H1 (cell line): ENCODE measurements around the gene P2RX2. TPM values are rescaled to one million over a fixed set of nuclear protein-coding genes. Genes with fewer than 3 reads are reported as not detected.

ENCODE experiments used
- CTCF ChIA-PET: fragments of 300-600 bp; sonication (Branson Sonifier 250); formaldehyde crosslinking; loops from one replicate; lab custom pipeline; 2021; ENCODE audit not compliant: partially characterized antibody; lab: Charles Lee
- POLR2A ChIA-PET: fragments of 300-600 bp; sonication (Branson Sonifier 250); formaldehyde crosslinking; loops from one replicate; lab custom pipeline; 2021; ENCODE audit warnings: inconsistent platforms; ENCODE audit not compliant: partially characterized antibody; lab: Charles Lee
- DNase-seq, 2 experiments: peaks; one replicate each; pipeline versions ENCODE4 v3.0.0 to v3.0.0-alpha.2; 2010 to 2022; ENCODE audit warnings: low spot score in 2 of 2, low read depth in 1 of 2, mixed read lengths in 1 of 2
- FAIRE-seq: peaks from 2 replicates; lab custom pipeline; 2011; peaks lifted over from hg19 to GRCh38; lab: Jason Lieb, UNC
- H2AFZ ChIP-seq: 2 replicates; pipeline ENCODE4 v1.8.1; 2012; ENCODE audit warnings: low read length, inconsistent platforms
- H2AK5ac ChIP-seq: 2 replicates; pipeline ENCODE4 v1.6.1; 2013; ENCODE audit warnings: low read depth, low read length
- H2BK120ac ChIP-seq: replicated peaks from 2 replicates; pipeline ENCODE3; 2013; ENCODE audit warnings: low read depth, low read length, inconsistent platforms
- H2BK12ac ChIP-seq: 2 replicates; pipeline ENCODE4 v1.6.1; 2013; ENCODE audit warnings: low read depth, low read length
- H2BK15ac ChIP-seq: 2 replicates; pipeline ENCODE4 v1.6.1; 2013; ENCODE audit warnings: low read length
- H2BK20ac ChIP-seq: 2 replicates; pipeline ENCODE4 v1.6.1; 2013; ENCODE audit warnings: low read length
- H2BK5ac ChIP-seq: 2 replicates; pipeline ENCODE4 v1.6.1; 2013; ENCODE audit warnings: low read depth, low read length
- H3K14ac ChIP-seq: 2 replicates; pipeline ENCODE4 v1.6.1; 2013; ENCODE audit warnings: inconsistent platforms; ENCODE audit not compliant: insufficient read length
- H3K18ac ChIP-seq: 2 replicates; pipeline ENCODE4 v1.6.1; 2013; ENCODE audit warnings: low read length; ENCODE audit errors: extremely low read depth
- H3K23ac ChIP-seq: 2 replicates; pipeline ENCODE4 v1.6.1; 2013; ENCODE audit warnings: inconsistent platforms; ENCODE audit not compliant: insufficient read length
- H3K23me2 ChIP-seq: 2 replicates; pipeline ENCODE4 v1.6.1; 2013; ENCODE audit warnings: low read depth, low read length
- H3K27ac ChIP-seq: 2 replicates; pipeline ENCODE4 v1.6.1; 2011; ENCODE audit warnings: low read depth, low read length, inconsistent platforms
- H3K27me3 ChIP-seq, 4 experiments: replicated peaks in 1 of 4; 1 replicate in 1 of 4; 2 replicates in 3 of 4; pipeline versions ENCODE4 v1.6.1 to v1.8.1; 2011 to 2013; ENCODE audit warnings: low read length in 3 of 4, mild to moderate bottlenecking in 3 of 4, inconsistent platforms in 2 of 4, mixed read lengths in 2 of 4, moderate library complexity in 1 of 4; ENCODE audit not compliant: control insufficient read depth in 3 of 4, insufficient read depth in 3 of 4; ENCODE audit errors: extremely low read depth in 1 of 4
- H3K36me3 ChIP-seq, 4 experiments: 2 replicates each; pipeline versions ENCODE4 v1.6.1 to v1.8.1; 2011 to 2013; ENCODE audit warnings: mild to moderate bottlenecking in 4 of 4, low read length in 3 of 4, moderate library complexity in 2 of 4, control low read depth in 1 of 4, inconsistent platforms in 1 of 4; ENCODE audit not compliant: insufficient read depth in 4 of 4, control insufficient read depth in 2 of 4
- H3K4ac ChIP-seq: replicated peaks from 2 replicates; pipeline ENCODE3; 2013; ENCODE audit warnings: low read length, low read depth, mixed read lengths, inconsistent platforms; ENCODE audit not compliant: insufficient read length
- H3K4me1 ChIP-seq, 4 experiments: replicated peaks in 1 of 4; 1 replicate in 1 of 4; 2 replicates in 3 of 4; pipeline versions ENCODE4 v1.6.1 to v1.8.1; 2011 to 2013; ENCODE audit warnings: low read length in 3 of 4, inconsistent platforms in 2 of 4, mixed read lengths in 1 of 4; ENCODE audit not compliant: insufficient read depth in 4 of 4, control insufficient read depth in 3 of 4
- H3K4me2 ChIP-seq, 2 experiments: 2 replicates each; pipeline versions ENCODE4 v1.6.1 to v1.8.1; 2011 to 2013; ENCODE audit warnings: low read depth in 2 of 2, low read length in 2 of 2, control low read depth in 1 of 2, inconsistent platforms in 1 of 2, mild to moderate bottlenecking in 1 of 2; ENCODE audit not compliant: insufficient read depth in 1 of 2
- H3K4me3 ChIP-seq, 4 experiments: fragments of 200-600, 300-600 bp in 1 of 4; sonication (generic), shearing (Covaris generic), sonication (Bioruptor Twin) in 1 of 4; 2 replicates each; pipeline versions ENCODE4 v1.5.1 to v1.8.1; 2011 to 2016; ENCODE audit warnings: low read length in 4 of 4, low read depth in 3 of 4, control low read depth in 2 of 4, inconsistent platforms in 2 of 4, mild to moderate bottlenecking in 2 of 4, mixed read lengths in 1 of 4, moderate library complexity in 1 of 4; ENCODE audit not compliant: insufficient read depth in 2 of 4; ENCODE audit errors: extremely low read depth in 1 of 4
- H3K56ac ChIP-seq: replicated peaks from 2 replicates; pipeline ENCODE3; 2013; ENCODE audit warnings: low read depth, mild to moderate bottlenecking, mixed read lengths, low read length, inconsistent platforms; ENCODE audit not compliant: insufficient read length
- H3K79me1 ChIP-seq: 2 replicates; pipeline ENCODE4 v1.6.1; 2013; ENCODE audit warnings: low read depth, low read length, control low read depth
- H3K79me2 ChIP-seq, 2 experiments: 2 replicates each; pipeline versions ENCODE4 v1.6.1 to v1.8.1; 2012 to 2013; ENCODE audit warnings: low read length in 2 of 2, mild to moderate bottlenecking in 2 of 2, inconsistent platforms in 1 of 2; ENCODE audit not compliant: insufficient read depth in 2 of 2, control insufficient read depth in 1 of 2
- H3K9ac ChIP-seq, 4 experiments: replicated peaks in 1 of 4; 1 replicate in 1 of 4; 2 replicates in 3 of 4; pipeline versions ENCODE4 v1.6.1 to v1.8.1; 2011 to 2013; ENCODE audit warnings: low read depth in 3 of 4, low read length in 3 of 4, control low read depth in 2 of 4, mild to moderate bottlenecking in 2 of 4, moderate library complexity in 2 of 4, inconsistent platforms in 1 of 4; ENCODE audit errors: extremely low read depth in 1 of 4
- H3K9me3 ChIP-seq, 2 experiments: 2 replicates each; pipeline versions ENCODE4 v1.6.1 to v1.8.1; 2012 to 2013; ENCODE audit warnings: mild to moderate bottlenecking in 2 of 2, moderate library complexity in 2 of 2, control low read depth in 1 of 2, inconsistent platforms in 1 of 2, low read depth in 1 of 2, low read length in 1 of 2, mixed read lengths in 1 of 2; ENCODE audit not compliant: insufficient read depth in 2 of 2
- H4K20me1 ChIP-seq, 2 experiments: replicated peaks in 1 of 2; 2 replicates each; pipeline versions ENCODE3 to v1.8.1; 2011 to 2013; ENCODE audit warnings: inconsistent platforms in 2 of 2, low read length in 2 of 2, mild to moderate bottlenecking in 1 of 2; ENCODE audit not compliant: insufficient read depth in 2 of 2, control insufficient read depth in 1 of 2
- H4K5ac ChIP-seq: 2 replicates; pipeline ENCODE4 v1.6.1; 2013; ENCODE audit warnings: low read length, low read depth, mixed read lengths, inconsistent platforms; ENCODE audit not compliant: insufficient read length
- H4K8ac ChIP-seq: 2 replicates; pipeline ENCODE4 v1.8.0; 2013; ENCODE audit warnings: mild to moderate bottlenecking, moderate library complexity, low read length, inconsistent platforms; ENCODE audit not compliant: insufficient read depth; ENCODE audit errors: extremely low read depth
- H4K91ac ChIP-seq: replicated peaks from 2 replicates; pipeline ENCODE3; 2013; ENCODE audit warnings: low read length, mixed read lengths, inconsistent platforms; ENCODE audit not compliant: insufficient read length
- ASH2L ChIP-seq: fragments of 200-600, 300-600 bp; sonication (generic); IDR thresholded peaks from one replicate; pipeline ENCODE4 v1.7.1; 2017; ENCODE audit warnings: low read length
- EP300 ChIP-seq, 2 experiments: IDR thresholded peaks; 1 replicate in 1 of 2; 2 replicates in 1 of 2; pipeline ENCODE4 v1.6.1; 2011 to 2012; ENCODE audit warnings: low read depth in 2 of 2, low read length in 2 of 2, mild to moderate bottlenecking in 2 of 2, borderline replicate concordance in 1 of 2, inconsistent platforms in 1 of 2, moderate library complexity in 1 of 2
- HDAC6 ChIP-seq: IDR thresholded peaks from one replicate; pipeline ENCODE4 v1.7.1; 2012; ENCODE audit warnings: low read depth, mild to moderate bottlenecking, inconsistent platforms, low read length, moderate library complexity
- KDM1A ChIP-seq: fragments of 200-600, 300-600 bp; sonication (generic); IDR thresholded peaks from 2 replicates; pipeline ENCODE4 v1.7.1; 2016; ENCODE audit warnings: mild to moderate bottlenecking, low read length, borderline replicate concordance
- SIRT6 ChIP-seq: IDR thresholded peaks from one replicate; pipeline ENCODE4 v1.7.1; 2012; ENCODE audit warnings: low read length, inconsistent platforms
- WGBS, 2 experiments: shearing (Covaris generic) in 1 of 2; methylation state at CpG; one replicate each; pipeline versions ENCODE4 v1.1.6 to v1.1.7; 2013 to 2015; ENCODE audit warnings: low lambda C conversion rate in 2 of 2, mixed read lengths in 2 of 2, inconsistent platforms in 1 of 2, low coverage in 1 of 2, missing lambda C conversion rate in 1 of 2; ENCODE audit not compliant: insufficient replicate concordance in 2 of 2, insufficient coverage in 1 of 2, insufficient read length in 1 of 2; ENCODE audit errors: extremely low coverage in 1 of 2, missing lambda C conversion rate in 1 of 2; 5-methylcytosine and 5-hydroxymethylcytosine counted together
- polyA plus RNA-seq, 7 experiments: library from polyadenylated mRNA; depleted of rRNA in 3 of 7; stranded (reverse) in 5 of 7; unstranded in 2 of 7; fragments of >200 nt in 5 of 7; fragments of 200-250 nt in 2 of 7; gene quantifications; 1 replicate in 5 of 7; 2 replicates in 1 of 7; 4 replicates in 1 of 7; pipeline versions ENCODE4 v1.2.1 to v1.2.3, GENCODE V29; 2011 to 2013; ENCODE audit warnings: missing spikeins in 2 of 7, mixed read lengths in 2 of 7
- total RNA-seq: library from RNA; stranded (reverse); fragmentation: NEBNext Ultra II Directional; extraction: Animal tissue kit (Norgen Biotek cat#: 25700); gene quantifications from 2 replicates; pipeline ENCODE4 v1.2.1, GENCODE V29; 2021

Gene P2RX2
- total and polyA plus RNA-seq, 2 of the 8 experiments (the other 6 are each of a cell fraction or from before 2014, with no cell fraction given) = 0.84 to 2.2 TPM

DNA sequence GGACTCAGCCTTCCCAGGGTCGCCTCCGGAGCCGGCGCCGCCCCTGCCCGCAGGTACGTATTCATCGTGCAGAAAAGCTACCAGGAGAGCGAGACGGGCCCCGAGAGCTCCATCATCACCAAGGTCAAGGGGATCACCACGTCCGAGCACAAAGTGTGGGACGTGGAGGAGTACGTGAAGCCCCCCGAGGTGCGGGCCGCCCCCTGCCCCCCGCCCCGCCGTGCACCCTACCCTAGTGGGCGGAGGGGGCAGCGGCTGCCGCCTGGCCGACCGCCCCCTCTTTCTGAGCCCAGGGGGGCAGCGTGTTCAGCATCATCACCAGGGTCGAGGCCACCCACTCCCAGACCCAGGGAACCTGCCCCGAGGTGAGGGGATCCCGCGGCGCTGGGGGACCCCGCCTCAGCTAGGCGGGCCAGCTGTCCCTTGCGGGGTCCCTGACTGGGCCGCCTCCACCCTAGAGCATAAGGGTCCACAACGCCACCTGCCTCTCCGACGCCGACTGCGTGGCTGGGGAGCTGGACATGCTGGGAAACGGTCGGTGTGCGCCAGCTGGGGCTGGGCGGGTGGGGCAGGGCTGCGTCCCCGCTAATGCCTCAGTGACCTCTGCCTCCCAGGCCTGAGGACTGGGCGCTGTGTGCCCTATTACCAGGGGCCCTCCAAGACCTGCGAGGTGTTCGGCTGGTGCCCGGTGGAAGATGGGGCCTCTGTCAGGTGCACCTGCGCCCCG is 973 bp downstream of the P2RX2 start:
- WGBS, 2 experiments = 39% methylated on average over 26 of the region's 53 CpGs; no CpG with 5 or more reads in 1 of the 2 experiments
- H2BK12ac ChIP-seq = no peak overlapping the region
- TF ChIP-seq EP300 (IDR thresholded peaks at IDR 0.05; ENCODE audit: borderline replicate concordance in 1 of 2, low read depth in 2 of 2, low read length in 2 of 2) (no peak), HDAC6 (no peak), ASH2L (no peak), SIRT6 (no peak), KDM1A (no peak)

More for the DNA sequence above, 973 bp downstream of the P2RX2 start:
- Histone ChIP-seq H3K23ac (no peak overlapping the region), H3K23me2 (no peaks in the 10 kb centered on the region; the same call in 1 of the 2 replicates), H3K4me3 (peak overlapping the region in 1 of 4 experiments; percentile 47; a peak in 2 of 8 replicates), H2BK5ac (no peak overlapping the region), H3K27me3 (peaks cover 31 to 51% (median 41%) of the 10 kb centered on the region in 4 experiments), H2AFZ (no peak overlapping the region), H3K4me2 (peak overlapping the region; percentile 48 to 53; a peak in 3 of 4 replicates), H4K91ac (no peak overlapping the region), H2BK15ac (no peak overlapping the region), H3K4me1 (peaks cover 0 to 3% (median 0%) of the 10 kb centered on the region in 4 experiments; a peak in 3 of 7 replicates), H2AK5ac (no peak overlapping the region), H4K5ac (no peak overlapping the region), H3K36me3 (peaks cover 3 to 10% (median 6%) of the 10 kb centered on the region in 4 experiments; a peak in 6 of 8 replicates), H4K20me1 (peaks cover 7 to 12% of the 10 kb centered on the region in 2 experiments), H3K79me2 (no peaks in the 10 kb centered on the region), H3K9me3 (peaks cover 2 to 18% of the 10 kb centered on the region in 2 experiments; a peak in 3 of 4 replicates), H3K27ac (no peak overlapping the region), H3K14ac (no peak overlapping the region), H3K4ac (no peak overlapping the region), H3K79me1 (no peaks in the 10 kb centered on the region), H2BK20ac (no peak overlapping the region), H4K8ac (no peak overlapping the region; the same call in 1 of the 2 replicates), H3K56ac (no peak overlapping the region), H3K9ac (no peak overlapping the region), H2BK120ac (no peak overlapping the region), H3K18ac (no peak overlapping the region)
- POLR2A ChIA-PET = interaction anchor here (0.9 to 4.2 kb wide), 11 partner anchors 9 to 105 kb away, joined by 3 to 28 read pairs (median 5); partner anchors contain the start of gene LRCOL1
- FAIRE-seq = no peak
- CTCF ChIA-PET = interaction anchor here (0.6 to 2.8 kb wide), 2 partner anchors 18 to 28 kb away, joined by 3 to 8 read pairs; no protein-coding TSS in a partner anchor
- peak in 1 of 2 experiments; percentile 63 for DNase-seq
